ENCODE measurements around the gene CNTNAP2. TPM values are rescaled to one million over a fixed set of nuclear protein-coding genes. Genes with fewer than 3 reads are reported as not detected.

Gene CNTNAP2
- total and polyA plus RNA-seq, 2 of the 8 experiments (the other 6 are each of a cell fraction or from before 2014, with no cell fraction given) = 27.9 to 71.0 TPM

GRCh38 chr7:148255333-148255732 is 2138.7 kb downstream of the CNTNAP2 start:
- Histone ChIP-seq H3K4me1 (replicated peaks in 1 of 4; ENCODE audit: control insufficient read depth in 3 of 4, insufficient read depth in 4 of 4, low read length in 3 of 4) (no peaks in the 10 kb centered on the region), H2BK5ac (ENCODE audit: low read depth, low read length) (no peak overlapping the region), H2AFZ (ENCODE audit: low read length) (no peak overlapping the region), H3K4ac (replicated peaks; ENCODE audit: insufficient read length, low read depth, low read length) (no peak overlapping the region), H3K27ac (ENCODE audit: low read depth, low read length) (no peak overlapping the region), H3K23me2 (ENCODE audit: low read depth, low read length) (no peaks in the 10 kb centered on the region), H3K56ac (replicated peaks; ENCODE audit: insufficient read length, low read depth, low read length) (no peak overlapping the region), H2BK120ac (replicated peaks; ENCODE audit: low read depth, low read length) (no peak overlapping the region), H3K4me2 (ENCODE audit: insufficient read depth in 1 of 2, low read depth in 2 of 2, low read length in 2 of 2) (no peak overlapping the region), H2AK5ac (ENCODE audit: low read depth, low read length) (no peak overlapping the region), H3K9ac (replicated peaks in 1 of 4; ENCODE audit: extremely low read depth in 1 of 4, low read depth in 3 of 4, low read length in 3 of 4) (no peak overlapping the region), H4K8ac (ENCODE audit: extremely low read depth, insufficient read depth, low read length) (no peak overlapping the region), H4K5ac (ENCODE audit: insufficient read length, low read depth, low read length) (no peak overlapping the region), H3K9me3 (ENCODE audit: insufficient read depth in 2 of 2, low read depth in 1 of 2, low read length in 1 of 2) (peaks cover 22% of the 10 kb centered on the region in 2 experiments), H4K91ac (replicated peaks; ENCODE audit: insufficient read length, low read length) (no peak overlapping the region), H3K79me2 (ENCODE audit: control insufficient read depth in 1 of 2, insufficient read depth in 2 of 2, low read length in 2 of 2) (no peaks in the 10 kb centered on the region), H3K79me1 (ENCODE audit: low read depth, low read length) (no peaks in the 10 kb centered on the region; the same call in 1 of the 2 replicates), H3K27me3 (replicated peaks in 1 of 4; ENCODE audit: control insufficient read depth in 3 of 4, extremely low read depth in 1 of 4, insufficient read depth in 3 of 4, low read length in 3 of 4) (peaks cover 0 to 2% (median 0%) of the 10 kb centered on the region in 4 experiments; a peak in 1 of 7 replicates), H3K14ac (ENCODE audit: insufficient read length) (no peak overlapping the region), H2BK20ac (ENCODE audit: low read length) (no peak overlapping the region), H2BK15ac (ENCODE audit: low read length) (no peak overlapping the region), H3K36me3 (ENCODE audit: control insufficient read depth in 2 of 4, insufficient read depth in 4 of 4, low read length in 3 of 4) (peaks cover 0 to 2% (median 0%) of the 10 kb centered on the region in 4 experiments; a peak in 1 of 8 replicates), H2BK12ac (ENCODE audit: low read depth, low read length) (no peak overlapping the region), H3K23ac (ENCODE audit: insufficient read length) (no peak overlapping the region), H4K20me1 (replicated peaks in 1 of 2; ENCODE audit: control insufficient read depth in 1 of 2, insufficient read depth in 2 of 2, low read length in 2 of 2) (no peaks in the 10 kb centered on the region), H3K4me3 (ENCODE audit: extremely low read depth in 1 of 4, insufficient read depth in 2 of 4, low read depth in 3 of 4, low read length in 4 of 4) (no peak overlapping the region), H3K18ac (ENCODE audit: extremely low read depth, low read length) (no peak overlapping the region)
- ChIA-PET CTCF (ENCODE audit: partially characterized antibody) (interaction anchor here (0.6 kb wide), 1 partner anchor 660 kb away, joined by 3 read pairs; no protein-coding TSS in a partner anchor), POLR2A (ENCODE audit: partially characterized antibody) (no interaction called here)
- no peak for FAIRE-seq
- TF ChIP-seq CBX8 (IDR thresholded peaks at IDR 0.05; ENCODE audit: borderline replicate concordance, low read depth, low read length) (no peak), CREB1 (IDR thresholded peaks at IDR 0.05) (no peak), RXRA (IDR thresholded peaks at IDR 0.05; ENCODE audit: insufficient read depth, low read depth, low read length) (no peak), GABPA (IDR thresholded peaks at IDR 0.05; ENCODE audit: borderline replicate concordance, insufficient read depth, low read length) (no peak), SP4 (IDR thresholded peaks at IDR 0.05; ENCODE audit: low read length) (no peak), SP2 (IDR thresholded peaks at IDR 0.05; ENCODE audit: low read length) (no peak), BRCA1 (IDR thresholded peaks at IDR 0.05; ENCODE audit: low read depth, low read length) (no peak), TEAD4 (IDR thresholded peaks at IDR 0.05; ENCODE audit: low read depth, low read length) (no peak), RNF2 (IDR thresholded peaks at IDR 0.05; ENCODE audit: borderline replicate concordance, low read depth, low read length, missing control alignments, poor library complexity, severe bottlenecking) (no peak), CHD2 (IDR thresholded peaks at IDR 0.05; ENCODE audit: low read length) (no peak), YY1 (IDR thresholded peaks at IDR 0.05; ENCODE audit: low read depth, low read length) (no peak), TCF12 (IDR thresholded peaks at IDR 0.05; ENCODE audit: low read depth, low read length) (no peak)
- WGBS, 2 experiments (ENCODE audit: extremely low coverage in 1 of 2, insufficient coverage in 1 of 2, insufficient read length in 1 of 2, insufficient replicate concordance in 2 of 2, low coverage in 1 of 2, low lambda C conversion rate in 2 of 2, missing lambda C conversion rate in 1 of 2) = 84% methylated on average over 3 of the region's 3 CpGs; no CpG with 5 or more reads in 1 of the 2 experiments
- no peak for DNase-seq (ENCODE audit: low read depth in 1 of 2, low spot score in 2 of 2)
